HTR-8/SVneo (cell line): Measurements from ENCODE around the gene BCL7B.
"Not testable (repeated sequence)": the region's sequence is repeated elsewhere in the genome, so short reads cannot be mapped to it uniquely, and the experiment has no call there.

ENCODE experiments used
- DNase-seq: peaks from one replicate; pipeline ENCODE4 v3.0.0; 2011; ENCODE audit warnings: low spot score, mixed read lengths; ENCODE audit not compliant: insufficient read length
- FAIRE-seq: peaks from 2 replicates; lab custom pipeline; 2011; peaks lifted over from hg19 to GRCh38; lab: Jason Lieb, UNC

The BCL7B gene

DNA sequence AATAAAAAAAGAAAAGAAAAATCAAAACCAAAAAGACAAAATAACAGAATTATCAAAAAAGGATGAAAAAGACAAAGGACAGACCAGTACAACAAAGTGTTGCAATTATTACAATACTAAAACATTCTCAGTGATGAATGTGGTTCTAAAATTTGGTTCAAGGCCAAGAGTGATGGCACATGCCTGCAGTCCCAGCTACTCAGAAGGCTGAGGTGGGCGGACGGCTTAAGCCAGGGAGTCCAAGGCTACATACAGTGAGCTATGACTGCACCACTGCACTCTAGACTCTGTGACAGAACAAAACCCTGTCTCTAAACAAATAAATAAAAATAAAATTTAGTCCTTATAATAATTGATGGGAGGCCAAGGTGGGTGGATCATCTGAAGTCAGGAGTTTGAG, 49.9 kb downstream of the BCL7B start:
- no peak for FAIRE-seq
- DNase-seq, result no peak

GRCh38 chr7:73504920-73505319, 52.6 kb downstream of the BCL7B start:
- FAIRE-seq (no peak), DNase-seq (no peak)

DNA sequence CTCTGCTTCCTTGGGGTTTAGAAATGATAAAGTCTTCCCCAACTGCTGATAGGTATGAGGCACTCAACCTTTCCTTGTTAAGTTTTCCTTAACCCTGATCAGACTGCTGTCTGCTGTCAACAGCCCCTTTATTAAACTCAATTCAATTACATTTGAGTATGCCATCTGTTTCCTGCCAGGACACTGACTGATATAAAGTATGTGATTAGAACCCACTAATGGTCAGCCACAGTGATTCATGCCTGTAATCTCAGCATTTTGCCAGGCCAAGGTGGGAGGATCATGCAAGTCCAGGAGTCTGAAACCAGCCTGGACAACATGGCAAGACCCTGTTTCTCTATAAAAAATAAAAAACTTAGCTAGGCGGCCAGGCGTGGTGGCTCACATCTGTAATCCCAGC, 53.5 kb downstream of the BCL7B start:
- FAIRE-seq (no peak), DNase-seq (no peak)

DNA sequence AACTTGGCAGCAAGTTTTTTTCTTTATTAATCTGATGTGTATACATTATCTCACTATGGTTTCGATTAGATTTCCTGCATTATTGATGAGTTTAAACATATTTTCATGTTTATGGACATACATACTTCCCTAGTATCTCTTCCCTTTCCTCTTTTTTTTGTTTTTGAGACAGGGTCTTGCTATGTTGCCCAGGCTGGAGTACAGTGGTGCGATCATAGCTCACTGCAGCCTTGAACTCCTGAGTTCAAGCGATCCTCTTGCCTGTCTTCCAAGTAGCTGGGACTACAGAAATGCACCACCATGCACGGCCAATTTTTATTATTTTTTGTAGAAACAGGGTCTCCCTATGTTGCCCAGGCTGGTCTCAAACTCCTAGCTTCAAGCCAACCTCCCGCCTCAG, 54.3 kb downstream of the BCL7B start:
- no peak for FAIRE-seq
- no peak for DNase-seq

DNA sequence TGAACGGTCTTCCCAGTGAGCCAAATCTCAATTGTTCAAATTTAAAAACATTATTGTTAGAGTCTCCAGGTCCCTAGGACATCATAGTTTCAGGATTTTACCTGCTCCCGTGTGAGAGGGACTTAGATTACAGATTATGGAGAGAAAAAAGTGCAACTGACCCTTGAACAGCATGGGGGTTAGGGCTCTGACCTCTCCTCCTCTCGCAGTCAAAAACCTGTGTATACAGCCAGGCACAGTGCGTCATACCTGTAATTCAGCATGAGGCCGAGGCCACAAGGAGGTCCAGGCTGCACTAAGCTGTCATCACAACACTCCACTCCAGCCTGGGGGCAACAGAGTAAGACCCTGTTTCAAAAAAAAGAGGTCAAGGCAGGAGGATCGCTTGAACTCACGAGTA, 60.9 kb downstream of the BCL7B start:
- no peak for FAIRE-seq

GRCh38 chr7:73495507-73495906, 62.0 kb downstream of the BCL7B start:
- not testable (repeated sequence) for FAIRE-seq, DNase-seq

More for the DNA sequence above, 60.9 kb downstream of the BCL7B start:
- DNase-seq, result no peak

DNA sequence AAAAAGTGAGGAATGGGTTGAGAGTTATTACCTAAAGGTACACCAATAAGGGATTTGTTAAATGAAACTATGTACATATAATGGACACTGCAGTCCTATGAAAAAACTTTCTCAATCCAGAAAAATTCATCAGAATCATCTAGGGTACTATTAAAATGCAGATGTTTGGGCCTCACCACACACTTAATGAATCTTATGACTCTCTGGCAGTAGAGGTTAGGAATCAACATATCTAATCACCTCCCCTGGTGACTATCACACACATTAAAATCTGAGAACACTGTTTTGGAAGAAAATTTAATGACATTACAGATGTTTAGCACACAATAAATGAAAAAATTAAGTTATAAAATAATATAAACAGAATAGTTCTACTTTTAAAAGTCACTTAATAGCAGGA, 67.5 kb downstream of the BCL7B start:
- no peak for DNase-seq
- no peak for FAIRE-seq

DNA sequence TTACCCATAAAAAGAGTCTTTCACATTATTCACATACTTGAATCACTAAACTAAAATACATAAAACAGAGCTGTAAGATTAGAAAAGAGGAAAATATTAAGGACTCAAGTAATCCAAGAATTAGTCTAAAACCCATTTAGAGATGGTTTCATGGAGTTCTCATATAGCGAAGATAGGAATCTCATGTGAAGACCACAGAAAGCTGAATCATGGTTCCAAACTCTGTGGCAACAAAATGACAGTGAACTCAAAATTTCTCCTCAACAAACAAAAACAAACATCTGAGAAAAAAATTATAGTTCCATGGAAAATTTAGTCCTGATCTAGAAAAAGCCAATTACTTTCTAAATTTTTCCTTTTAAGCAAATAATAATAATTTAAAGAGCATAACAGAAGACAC, 70.0 kb downstream of the BCL7B start:
- DNase-seq (no peak), FAIRE-seq (no peak)
